GM18499 (cell line): ENCODE results near the gene MACROD2.
"Not testable (repeated sequence)": the region's sequence is repeated elsewhere in the genome, so short reads cannot be mapped to it uniquely, and the experiment has no call there.

Source experiments
- ATAC-seq: cut with Tn5 transposase; IDR thresholded peaks from one replicate; pipeline ENCODE4 v1.9.1; 2021; ENCODE audit warnings: moderate number of reproducible peaks; ENCODE audit not compliant: insufficient read depth, unreplicated experiment

MACROD2 gene

DNA sequence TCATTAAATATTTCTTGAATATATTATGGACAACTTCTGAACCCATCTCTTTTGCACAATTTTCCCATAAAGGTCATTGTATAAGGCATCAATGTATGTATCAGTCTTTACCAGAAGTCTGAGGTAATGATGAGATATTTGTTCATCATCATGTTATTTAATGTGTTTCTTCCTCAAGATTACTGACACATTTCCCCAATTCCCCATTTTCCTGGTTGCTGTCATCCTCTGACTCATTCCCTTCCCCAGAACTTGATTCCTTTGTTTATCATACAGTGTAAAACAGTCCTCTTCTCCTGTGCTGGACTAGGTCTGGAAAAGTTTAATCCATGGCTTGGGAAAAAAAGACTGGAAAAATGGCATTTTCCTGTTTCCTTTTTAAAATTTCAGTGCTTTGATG lies 450.0 kb downstream of the MACROD2 start:
- ATAC-seq = no peak

DNA sequence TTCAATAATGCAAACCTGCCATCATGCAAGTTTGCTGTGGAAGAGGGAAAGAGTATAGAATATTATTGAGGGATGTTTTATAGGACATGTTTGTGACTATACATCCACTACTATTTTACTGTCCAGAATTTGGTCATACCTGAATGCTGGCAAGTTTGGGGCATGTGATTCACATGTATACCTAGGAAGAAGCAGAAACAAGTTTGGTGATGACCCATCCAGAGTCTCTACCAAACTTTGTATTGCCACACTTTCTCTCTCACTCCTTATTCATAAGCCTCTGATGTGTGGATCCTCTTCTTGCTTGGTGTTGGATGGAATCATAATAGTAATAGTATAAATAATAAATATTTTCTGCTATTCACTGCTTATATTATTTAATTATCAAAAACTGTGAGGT lies 450.6 kb downstream of the MACROD2 start:
- no peak for ATAC-seq

DNA sequence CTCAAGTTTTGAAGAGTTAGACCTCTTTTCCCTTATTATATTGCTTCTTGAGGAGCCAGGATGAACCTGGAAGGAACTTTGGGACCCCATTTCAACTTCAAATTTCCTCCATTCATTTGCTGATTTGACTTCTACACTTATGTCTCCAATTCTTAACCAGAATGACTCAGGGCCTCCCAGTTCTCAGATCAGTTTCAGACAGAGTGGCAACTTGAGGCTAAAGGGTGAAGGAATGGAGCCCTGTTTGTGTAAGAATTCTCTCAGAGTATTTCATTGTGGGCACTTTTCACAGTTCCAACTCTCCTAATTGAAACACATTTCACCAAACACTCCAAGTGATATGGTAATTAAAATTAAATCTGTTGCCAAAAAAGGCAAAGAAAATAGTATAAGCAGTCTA lies 451.1 kb downstream of the MACROD2 start:
- ATAC-seq = no peak

DNA sequence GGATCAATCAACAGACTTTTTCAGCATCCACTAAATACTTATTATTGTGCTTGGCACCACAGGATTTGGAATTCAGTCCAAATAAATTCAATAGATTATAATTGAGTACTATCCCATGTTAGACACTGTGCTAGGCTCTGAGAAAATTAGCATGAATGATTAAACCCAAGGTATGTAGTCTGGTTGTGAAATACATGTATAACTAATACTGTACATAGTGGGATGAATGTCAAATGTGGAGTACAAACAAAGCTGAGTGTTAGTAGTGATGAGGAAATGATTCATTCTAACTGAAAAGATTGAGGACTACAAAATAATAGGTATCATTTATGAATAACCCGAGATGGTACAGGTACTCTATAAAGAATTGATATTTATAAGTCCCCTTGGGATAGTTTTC lies 454.0 kb downstream of the MACROD2 start:
- no peak for ATAC-seq

DNA sequence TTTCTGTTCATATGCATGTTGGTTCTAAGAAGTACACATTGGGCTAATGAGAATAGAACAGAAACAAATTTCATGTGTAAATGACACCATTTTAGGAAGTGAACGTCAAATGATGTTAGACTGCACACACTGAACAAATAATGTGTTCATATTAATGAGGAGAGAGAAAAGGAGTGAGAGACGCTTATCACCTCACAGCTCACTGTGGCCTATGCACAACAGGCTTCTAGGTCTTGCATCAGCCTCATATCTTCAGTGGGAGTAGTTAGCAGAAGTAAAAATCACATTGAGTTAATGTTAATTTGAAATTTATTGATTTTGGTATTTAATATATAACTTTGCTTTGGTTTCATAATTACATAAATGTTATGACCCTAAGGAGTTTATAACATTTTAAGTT lies 454.9 kb downstream of the MACROD2 start:
- no peak for ATAC-seq

DNA sequence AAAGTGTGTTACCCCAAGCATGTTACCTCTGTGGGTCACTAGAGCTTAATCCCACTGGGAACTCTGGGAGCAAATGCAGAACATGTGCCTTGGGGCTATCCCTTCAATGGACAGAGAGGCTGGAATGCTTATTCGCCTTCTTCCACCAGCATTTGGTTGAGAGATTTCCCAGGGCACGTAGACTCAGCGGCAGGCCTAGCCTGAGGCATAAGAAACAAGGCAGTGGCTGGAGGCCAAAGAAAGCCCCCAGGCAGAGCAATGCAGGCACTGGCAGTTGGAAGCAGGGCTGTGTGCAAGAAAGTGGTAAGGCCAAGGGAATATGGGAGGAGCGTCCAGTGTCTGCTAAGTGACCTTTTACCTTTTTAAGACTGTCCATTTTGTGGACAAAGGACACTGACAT lies 456.1 kb downstream of the MACROD2 start:
- no peak for ATAC-seq

DNA sequence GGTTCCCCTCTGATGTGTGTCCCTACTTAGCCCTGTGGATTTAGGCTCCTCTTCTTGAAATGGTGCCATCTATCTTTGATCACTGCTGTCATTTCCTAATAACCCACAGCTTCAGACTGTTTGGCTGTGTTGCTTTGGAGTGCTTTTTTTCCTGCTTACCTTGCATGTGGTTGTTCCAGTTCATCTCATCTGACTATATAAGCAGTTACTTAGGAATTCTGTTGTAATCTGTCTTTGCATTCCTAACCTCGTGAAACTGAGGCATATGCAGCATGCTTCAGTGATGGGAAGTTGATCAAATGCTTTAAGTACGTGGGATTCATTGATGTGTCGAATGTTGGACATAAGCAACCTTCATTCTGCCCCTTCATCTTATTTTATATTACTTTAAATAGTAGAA lies 457.9 kb downstream of the MACROD2 start:
- ATAC-seq = no peak

DNA sequence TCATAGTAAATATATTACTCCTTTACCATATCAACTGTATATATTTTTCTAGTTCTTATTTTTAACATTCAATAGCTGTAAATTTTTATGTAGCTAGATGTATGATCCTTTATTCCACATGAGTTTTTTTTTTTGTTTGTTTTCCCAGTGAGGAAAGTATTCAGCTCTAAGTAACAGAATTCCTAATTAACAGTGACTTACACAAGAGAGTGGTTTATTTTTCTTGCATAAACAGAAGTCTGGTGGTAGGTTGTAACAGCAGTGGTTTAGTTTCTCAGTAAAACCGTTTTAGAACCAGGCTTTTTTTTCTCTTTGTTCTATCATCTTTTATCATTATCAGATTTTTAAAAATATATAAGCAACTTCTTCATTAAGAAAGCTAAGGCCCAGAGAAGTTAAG lies 459.0 kb downstream of the MACROD2 start:
- no peak for ATAC-seq

DNA sequence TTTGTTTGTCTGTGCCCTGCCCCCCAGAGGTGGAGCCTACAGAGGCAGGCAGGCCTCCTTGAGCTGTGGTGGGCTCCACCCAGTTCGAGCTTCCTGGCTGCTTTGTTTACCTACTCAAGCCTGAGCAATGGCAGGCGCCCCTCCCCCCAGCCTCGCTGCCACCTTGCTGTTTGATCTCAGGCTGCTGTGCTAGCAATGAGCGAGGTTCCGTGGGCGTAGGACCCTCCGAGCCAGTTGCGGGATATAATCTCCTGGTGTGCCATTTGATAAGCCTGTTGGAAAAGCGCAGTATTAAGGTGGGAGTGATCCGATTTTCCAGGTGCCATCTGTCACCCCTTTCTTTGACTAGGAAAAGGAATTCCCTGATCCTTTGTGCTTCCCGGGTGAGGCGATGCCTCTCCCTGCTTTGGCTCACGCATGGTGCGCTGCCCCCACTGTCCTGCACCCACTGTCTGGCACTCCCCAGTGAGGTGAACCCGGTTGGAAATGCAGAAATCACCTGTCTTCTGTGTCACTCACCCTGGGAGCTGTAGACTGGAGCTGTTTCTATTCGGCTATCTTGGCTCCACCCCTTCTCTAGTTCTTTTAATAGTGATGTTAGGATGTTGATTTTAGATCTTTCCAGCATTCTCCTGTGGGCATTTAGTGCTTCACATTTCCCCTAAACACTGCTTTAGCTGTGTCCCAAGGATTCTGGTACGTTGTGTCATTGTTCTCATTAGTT lies 471.9 kb downstream of the MACROD2 start:
- not testable (repeated sequence) for ATAC-seq

DNA sequence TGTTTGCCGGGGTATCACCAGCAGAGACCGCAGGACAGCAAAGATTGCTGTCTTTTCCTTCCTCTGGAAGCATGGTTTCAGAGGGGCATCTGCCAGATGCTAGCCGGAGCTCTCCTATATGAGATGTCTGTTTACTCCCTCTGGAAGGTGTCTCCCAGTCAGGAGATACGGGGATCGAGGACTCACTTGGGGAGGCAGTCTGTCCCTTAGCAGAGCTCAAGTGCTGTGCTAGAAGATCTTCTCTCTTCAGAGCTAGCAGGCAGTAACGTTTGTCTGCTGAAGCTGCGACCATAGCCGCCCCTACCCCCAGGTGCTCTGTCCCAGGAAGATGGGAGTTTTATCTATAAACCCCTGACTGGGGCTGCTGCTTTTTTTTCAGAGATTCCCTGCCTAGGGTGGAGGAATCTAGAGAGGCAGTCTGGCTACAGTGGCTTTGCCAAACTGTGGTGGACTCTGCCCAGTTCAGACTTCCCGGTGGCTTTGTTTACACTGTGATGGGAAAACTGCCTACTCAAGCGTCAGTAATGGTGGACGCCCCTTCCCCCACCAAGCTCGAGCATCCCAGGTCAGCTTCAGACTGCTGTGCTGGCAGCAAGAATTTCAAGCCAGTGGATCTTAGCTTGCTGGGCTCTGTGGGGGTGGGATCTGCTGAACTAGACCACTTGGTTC lies 475.0 kb downstream of the MACROD2 start:
- ATAC-seq = no peak

DNA sequence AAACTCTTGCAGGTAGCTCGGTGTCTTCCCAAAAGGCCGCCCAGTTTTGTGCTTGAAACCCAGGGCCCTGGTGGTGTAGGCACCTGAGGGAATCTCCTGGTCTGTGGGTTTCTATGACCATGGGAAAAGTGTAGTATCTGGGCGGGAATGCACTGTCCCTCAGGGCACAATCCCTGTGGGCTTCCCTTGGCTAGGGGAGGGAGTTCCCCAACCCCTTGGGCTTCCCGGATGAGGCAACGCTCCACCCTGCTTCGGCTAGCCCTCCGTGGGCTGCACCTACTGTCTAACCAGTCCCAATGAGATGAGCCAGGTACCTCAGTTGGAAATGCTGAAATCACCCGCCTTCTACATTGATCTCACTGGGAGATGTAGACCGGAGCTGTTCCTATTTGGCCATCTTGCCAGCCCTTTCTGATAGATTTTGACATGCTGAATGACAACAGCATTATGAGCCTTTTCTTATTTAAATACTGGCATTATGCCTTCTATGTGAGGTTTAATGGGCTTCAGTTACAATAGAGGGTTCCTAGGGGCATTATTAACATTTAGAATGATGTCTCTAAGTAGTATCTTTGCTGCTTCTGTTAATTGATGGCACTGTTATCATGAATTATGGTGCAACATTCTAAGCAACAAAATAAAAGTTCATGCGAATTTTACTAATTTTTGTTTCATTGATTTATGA lies 475.8 kb downstream of the MACROD2 start:
- no peak for ATAC-seq

DNA sequence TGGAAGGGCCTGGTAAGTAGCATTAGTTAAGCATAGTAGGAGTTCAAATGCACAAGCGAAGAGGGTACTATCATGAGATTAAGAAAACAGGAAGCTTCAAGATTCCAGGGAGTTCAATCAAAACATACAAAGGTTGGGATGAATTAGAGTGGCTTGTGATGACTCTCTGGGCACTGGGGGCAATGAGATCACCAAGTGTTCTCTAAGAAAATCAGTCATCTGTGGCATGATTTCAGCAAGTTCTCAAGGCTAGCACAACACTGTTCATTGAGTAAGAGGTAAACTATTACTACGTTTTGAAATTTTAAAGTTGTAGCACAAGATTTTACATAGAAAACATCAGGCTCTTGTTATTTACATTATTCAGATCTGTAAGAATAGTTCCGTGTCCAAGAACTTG lies 481.8 kb downstream of the MACROD2 start:
- no peak for ATAC-seq

DNA sequence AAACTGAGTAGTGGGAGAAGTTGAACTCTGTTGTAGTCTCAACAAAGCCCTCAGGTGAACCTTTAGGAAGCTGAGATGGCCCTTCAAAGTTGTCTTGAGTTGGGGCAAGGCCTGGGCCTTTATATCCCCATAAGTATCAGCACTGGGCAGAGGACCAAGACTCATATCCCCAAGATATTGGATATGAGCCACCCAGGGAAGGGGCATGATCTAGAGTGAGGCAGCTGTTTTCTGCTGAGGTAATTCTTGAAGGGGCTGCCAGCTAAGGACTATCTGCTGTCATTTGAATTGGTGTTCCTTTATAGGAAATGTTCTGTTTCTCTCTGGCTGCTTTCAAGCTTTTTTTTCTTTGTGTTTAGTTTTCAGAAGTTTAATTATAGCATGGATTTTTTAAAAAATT lies 482.8 kb downstream of the MACROD2 start:
- ATAC-seq = no peak

DNA sequence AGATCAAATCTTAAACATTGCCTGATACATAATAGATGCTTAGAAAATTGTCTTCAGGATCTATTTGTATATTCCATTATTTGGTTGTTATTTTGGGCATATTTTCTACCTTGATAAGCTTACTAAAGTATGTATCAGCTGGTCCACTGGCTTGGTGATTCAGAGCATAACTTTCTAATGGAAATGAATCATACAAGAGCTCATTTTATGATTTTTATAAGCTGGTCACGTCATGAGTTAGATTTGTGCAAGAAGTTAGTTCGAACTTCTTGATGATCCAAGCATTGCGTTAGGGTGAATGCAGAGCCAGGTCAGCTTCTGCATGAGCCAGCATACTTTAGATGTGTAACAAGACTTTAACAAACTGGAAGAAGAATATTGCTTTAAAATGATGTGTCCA lies 486.5 kb downstream of the MACROD2 start:
- ATAC-seq = no peak

DNA sequence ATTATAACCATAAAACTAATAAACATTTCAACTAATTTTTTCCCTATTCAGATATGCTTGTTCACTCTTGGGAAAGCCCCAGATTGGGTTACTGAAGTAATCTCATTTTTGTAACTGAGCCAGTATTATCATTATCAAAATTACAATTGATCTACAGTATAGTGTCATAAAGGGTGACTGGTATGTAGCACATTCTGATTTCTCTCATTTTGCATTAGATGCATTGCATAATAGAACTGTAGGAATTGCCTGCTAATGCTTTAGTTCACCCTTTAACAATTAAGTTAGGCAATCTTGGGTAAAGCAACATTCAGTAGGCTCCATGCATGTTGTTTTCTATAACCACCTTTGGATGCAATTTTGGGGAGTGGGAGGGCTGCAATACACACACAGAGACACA lies 492.9 kb downstream of the MACROD2 start:
- ATAC-seq = no peak

DNA sequence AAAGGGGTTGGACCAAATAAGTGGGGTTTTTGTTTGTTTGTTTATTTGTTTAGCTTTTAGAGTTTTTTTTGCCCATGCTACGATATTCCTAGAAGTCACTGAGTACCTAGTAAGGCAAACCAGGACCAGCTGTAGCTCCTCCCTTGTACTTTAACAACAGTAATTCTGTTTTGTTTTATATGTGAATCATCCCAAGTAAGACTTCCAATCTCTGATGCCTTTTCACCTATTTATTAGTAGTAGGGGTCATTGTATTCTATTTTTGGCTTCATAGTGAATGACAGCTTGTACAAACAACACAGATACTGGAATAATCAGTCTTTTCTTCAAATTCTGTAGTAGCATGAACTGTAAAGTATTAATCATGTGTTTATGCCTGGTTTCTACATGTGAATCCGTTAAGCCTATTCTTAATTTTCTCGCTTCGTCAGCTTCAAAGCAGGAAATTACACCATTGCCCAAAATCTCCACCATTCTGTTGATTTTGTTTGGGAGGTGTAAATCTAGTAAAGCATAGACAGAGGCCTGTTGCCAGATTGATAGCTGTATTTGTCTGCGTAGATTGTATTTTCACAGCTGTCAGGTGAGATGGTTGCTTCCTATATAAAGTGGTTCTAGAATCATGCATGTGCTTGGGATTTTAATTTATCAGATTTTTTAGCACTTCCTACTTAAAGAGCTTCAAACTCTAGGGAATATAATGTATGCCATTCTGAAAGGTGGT lies 493.6 kb downstream of the MACROD2 start:
- no peak for ATAC-seq

DNA sequence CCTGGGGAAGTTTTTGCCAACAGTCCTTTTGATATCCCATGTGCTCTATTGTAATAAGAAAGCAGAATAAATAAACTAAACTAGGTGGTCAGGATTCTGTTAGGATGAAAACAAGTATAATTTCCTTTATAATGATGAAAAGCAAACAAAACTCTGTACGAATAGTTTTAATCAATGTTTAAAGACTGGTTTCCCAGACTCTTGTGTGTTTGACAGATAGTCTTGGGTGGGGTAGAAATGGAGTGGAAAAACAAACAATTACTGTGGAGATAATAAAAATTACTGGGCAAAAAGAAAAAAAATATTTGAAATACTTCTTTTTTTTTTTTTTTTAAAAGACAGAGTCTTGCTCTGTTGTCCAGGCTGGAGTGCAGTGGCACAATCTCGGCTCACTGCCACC lies 494.2 kb downstream of the MACROD2 start:
- no peak for ATAC-seq

DNA sequence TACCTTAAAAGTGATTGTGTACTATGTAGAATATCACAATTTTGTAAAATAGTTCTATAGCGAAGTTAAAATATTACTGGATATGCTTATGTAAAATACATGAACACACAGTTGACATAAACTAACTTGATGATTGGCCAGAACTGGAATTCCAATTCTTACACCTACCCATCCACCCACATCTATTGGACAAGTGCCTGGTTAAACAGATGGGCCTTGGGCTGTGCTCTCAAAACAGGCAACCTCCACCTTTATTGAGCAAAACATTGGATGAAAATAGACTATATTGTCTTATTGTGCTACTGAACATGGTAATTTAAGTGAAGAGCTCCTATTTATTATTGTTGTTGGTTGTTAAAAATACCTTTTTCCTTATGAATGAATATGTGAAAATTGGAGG lies 496.1 kb downstream of the MACROD2 start:
- ATAC-seq = no peak

DNA sequence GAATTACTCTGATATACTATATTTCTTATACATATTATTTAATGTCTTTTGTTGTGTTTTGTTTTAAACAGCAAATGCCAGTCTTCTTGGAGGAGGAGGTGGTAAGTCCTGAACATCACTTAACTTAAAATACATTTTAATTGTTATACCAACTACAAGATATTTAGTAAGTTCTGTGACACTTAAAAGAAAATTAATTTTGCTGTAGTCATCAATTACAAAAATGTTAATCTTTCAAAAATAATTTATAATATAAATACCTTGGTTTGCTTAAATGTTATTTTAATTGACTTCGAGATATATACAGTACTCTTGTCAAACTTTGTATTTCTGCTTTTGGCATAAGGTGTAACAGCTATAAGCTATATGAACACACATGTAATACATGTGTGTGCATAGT lies 498.1 kb downstream of the MACROD2 start:
- ATAC-seq = no peak

DNA sequence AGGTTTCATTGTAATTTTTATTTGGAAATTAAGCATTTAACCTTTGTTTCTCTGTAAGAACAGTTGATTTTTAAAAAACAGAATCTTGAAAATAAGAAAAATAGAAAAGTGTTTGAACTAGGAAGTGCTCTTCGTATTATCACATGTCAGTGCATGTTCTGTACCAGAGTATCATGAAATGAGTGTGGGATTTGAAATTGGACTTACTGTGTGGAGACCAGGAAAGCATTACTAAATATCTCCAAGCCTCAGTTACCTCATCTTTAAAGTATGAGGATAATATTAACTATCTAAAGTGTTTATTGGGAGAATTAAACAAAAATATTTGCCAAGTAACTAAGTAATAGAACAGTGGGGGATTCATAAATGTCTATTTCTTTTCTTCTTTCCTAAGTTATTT lies 499.0 kb downstream of the MACROD2 start:
- ATAC-seq = no peak

DNA sequence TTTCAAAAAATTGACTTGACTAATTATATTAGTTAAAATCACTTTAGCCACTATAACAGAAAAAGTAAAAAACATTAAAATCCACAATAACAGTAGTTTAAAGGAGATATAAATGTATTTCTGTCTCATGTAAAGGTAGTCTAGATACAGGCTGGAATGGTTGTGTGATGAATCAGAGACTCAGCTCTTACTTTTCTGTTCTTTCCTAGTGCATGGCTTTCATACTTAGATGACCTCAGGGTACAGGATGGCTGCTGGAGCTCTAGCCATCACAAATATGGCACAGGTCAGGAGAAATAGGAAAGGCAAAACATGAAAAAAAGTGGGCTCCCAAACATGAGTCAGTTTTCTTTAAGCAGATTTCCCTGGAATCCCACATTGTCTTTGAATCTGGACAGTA lies 499.8 kb downstream of the MACROD2 start:
- no peak for ATAC-seq
